Activated naive CD8-positive, alpha-beta T cell treated with anti-CD3 and anti-CD28 coated beads for 36 hours (primary cell): Measurements from ENCODE around the gene EIF2S3. TPM values are rescaled to one million over a fixed set of nuclear protein-coding genes. Genes with fewer than 3 reads are reported as not detected.

Source experiments
- DNase-seq: peaks from one replicate; pipeline ENCODE4 v3.0.0; 2021
- H3K27ac Mint-ChIP-seq: one replicate; pipeline ENCODE4 v1.8.0; 2022; ENCODE audit warnings: mild to moderate bottlenecking, moderate library complexity, mixed read lengths
- H3K27me3 Mint-ChIP-seq: one replicate; pipeline ENCODE4 v1.8.0; 2022; ENCODE audit warnings: mild to moderate bottlenecking, mixed read lengths
- H3K36me3 Mint-ChIP-seq: one replicate; pipeline ENCODE4 v1.8.0; 2021; ENCODE audit warnings: mild to moderate bottlenecking, mixed read lengths
- H3K4me1 Mint-ChIP-seq: one replicate; pipeline ENCODE4 v1.8.0; 2021; ENCODE audit warnings: mixed read lengths
- H3K4me3 Mint-ChIP-seq: one replicate; pipeline ENCODE4 v1.8.0; 2022; ENCODE audit warnings: mild to moderate bottlenecking, moderate library complexity, mixed read lengths
- H3K9me3 Mint-ChIP-seq: one replicate; pipeline ENCODE4 v1.8.0; 2022; ENCODE audit warnings: mixed read lengths
- total RNA-seq, 2 experiments: library from RNA; stranded (reverse); gene quantifications; one replicate each; pipeline ENCODE4 v1.2.3, GENCODE V29; 2021

EIF2S3 gene
- 100 to 1,000 TPM; 379 to 386 TPM for total RNA-seq

DNA sequence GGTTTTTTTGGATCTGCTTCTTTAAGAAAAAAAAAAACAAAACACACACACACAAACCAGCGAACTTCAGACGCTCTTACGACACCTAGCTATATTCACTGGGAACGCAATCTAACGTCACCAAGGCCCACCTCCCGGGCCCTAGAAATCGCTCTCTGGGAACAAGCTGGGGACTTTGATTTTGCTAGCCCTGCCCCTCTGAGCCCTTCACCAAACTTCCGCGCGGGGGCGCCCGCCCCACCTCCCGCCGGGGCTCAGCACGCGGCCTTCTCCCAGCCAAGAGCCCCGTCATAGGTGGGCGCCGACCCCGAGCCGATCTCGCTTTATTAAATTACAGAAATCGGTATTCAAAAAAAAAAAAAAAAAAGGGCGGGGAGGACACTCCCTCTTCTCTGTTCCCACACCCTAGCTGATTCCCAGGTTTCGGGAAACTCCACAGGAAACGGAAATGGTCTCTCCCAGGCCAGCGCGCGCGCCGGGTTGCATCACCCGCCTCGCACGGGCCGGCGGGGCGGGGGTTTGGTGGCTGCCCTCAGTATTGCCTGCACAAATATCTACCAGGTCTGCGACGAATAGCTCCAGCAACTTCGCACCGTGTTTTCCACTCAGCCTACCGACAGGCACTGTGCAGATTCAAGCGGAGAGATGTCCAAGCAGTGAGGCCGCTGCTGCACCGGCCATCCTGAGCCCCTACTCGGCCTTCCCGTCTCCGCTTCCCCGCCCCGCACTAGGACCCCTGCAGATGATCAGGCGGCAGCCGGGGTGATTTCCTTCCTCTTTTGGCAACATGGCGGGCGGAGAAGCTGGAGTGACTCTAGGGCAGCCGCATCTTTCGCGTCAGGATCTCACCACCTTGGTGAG lies at the start of gene EIF2S3:
TSS of gene EIF2S3 (plus strand) at position 775 of the 861 bp plus-strand sequence. CDS start at position 788, 13 bp downstream.
- Mint-ChIP-seq H3K4me1 (peaks cover 5% of the 10 kb centered on the region), H3K4me3 (no peak within 1 kb of the TSS), H3K36me3 (peaks cover 5% of the 10 kb centered on the region), H3K27ac (no peak within 1 kb of the TSS), H3K9me3 (no peaks in the 10 kb centered on the region), H3K27me3 (no peaks in the 10 kb centered on the region)
- DNase-seq = peak; percentile 87

DNA sequence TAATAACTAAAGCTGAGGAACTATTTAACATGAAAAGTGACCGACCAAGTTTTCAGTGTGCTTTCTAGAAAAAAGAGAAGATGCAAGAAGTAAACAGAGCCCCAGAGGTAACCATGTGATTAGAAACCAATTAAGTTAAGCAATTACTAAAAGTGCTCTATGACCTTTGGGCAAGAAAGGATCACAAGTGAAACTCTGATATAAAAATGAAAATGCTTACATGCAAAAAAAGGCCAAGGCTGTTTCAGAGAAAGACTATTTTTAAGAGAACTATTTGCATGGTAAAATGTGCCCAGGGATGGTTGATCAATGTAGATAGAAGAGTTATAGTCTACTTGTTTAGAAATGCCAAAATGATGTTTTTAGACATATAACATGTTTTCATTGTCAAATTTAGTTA lies 49.7 kb upstream of the EIF2S3 start:
- Mint-ChIP-seq H3K27me3 (no peaks in the 10 kb centered on the region), H3K27ac (peak overlapping the region; percentile 54), H3K36me3 (peaks cover 14% of the 10 kb centered on the region), H3K4me3 (no peak overlapping the region), H3K9me3 (no peaks in the 10 kb centered on the region), H3K4me1 (peaks cover 17% of the 10 kb centered on the region)
- DNase-seq = no peak

DNA sequence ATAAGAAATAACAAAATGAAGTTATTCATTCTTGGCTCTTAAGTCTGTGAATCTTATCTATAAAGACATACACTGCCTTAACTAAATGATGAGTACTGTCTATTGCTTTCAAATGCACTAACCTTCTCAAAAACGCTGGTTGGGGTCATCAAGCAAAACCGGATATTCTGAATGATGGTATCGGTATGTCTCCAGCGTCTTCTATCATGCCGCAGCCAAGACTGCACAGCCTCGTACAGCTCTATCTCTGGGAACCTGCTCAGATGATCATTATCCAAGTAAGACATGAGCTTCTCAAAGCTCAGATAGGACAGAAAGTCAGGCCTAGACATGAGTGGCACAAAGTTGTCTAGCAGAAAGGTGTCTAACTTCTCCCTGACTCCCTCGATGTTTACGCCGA lies 48.9 kb upstream of the EIF2S3 start:
- H3K36me3 Mint-ChIP-seq = peaks cover 21% of the 10 kb centered on the region
- H3K4me1 Mint-ChIP-seq = peaks cover 24% of the 10 kb centered on the region
- DNase-seq = no peak
- no peak overlapping the region for H3K4me3 Mint-ChIP-seq
- no peaks in the 10 kb centered on the region for H3K9me3 Mint-ChIP-seq
- no peaks in the 10 kb centered on the region for H3K27me3 Mint-ChIP-seq
- no peak overlapping the region for H3K27ac Mint-ChIP-seq

DNA sequence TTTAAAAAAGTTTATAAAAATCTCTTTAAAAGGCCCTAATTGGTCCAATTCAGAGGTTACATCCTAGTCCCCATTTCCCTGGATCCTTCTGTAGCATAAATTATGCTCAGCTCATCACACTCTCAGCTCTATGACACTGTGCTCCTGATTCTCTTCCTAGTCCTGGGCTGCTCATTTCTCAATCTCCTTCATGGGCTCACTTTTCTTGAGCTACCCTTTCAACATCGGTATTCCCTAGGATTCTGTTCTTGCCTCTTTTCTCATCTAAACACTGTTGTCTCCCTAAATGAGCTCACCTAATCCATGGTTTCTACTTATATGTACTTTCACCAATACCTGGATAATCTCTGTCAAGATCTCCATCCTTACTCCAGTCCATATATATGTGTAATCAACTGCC lies 42.5 kb upstream of the EIF2S3 start:
- Mint-ChIP-seq H3K27me3 (no peaks in the 10 kb centered on the region), H3K36me3 (peaks cover 22% of the 10 kb centered on the region), H3K27ac (no peak overlapping the region), H3K9me3 (no peaks in the 10 kb centered on the region), H3K4me3 (no peak overlapping the region), H3K4me1 (peaks cover 26% of the 10 kb centered on the region)
- no peak for DNase-seq

DNA sequence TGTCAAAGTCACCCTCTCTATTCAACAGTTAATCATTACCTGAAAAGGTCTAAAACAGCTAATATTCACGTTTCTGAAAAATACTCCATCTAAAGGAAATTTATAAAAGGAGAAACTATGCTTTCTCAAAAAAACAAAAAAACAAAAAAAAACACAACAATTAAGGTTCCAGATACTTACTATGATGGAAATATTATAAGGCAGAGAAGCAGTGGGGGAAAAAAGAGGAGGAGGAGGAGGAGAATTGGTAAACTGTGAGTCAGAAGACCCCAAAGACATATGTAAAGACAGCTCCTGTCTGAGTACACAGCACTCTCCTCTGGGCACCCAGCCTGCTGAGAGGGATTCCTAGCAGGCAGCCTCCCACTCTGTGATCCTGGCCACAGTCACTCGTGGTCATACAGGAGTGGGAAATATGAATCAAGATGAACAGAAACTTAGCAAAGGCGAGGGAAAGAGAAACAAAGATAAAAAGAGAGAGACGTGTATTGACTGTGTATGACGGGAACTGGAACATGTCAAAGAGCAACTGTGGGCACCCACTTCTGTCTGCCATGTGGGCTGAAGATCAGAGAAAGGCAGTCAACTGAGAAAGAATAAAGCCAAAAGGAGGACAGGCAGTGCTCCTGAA lies 40.3 kb upstream of the EIF2S3 start:
- DNase-seq = peak; percentile 53
- no peaks in the 10 kb centered on the region for H3K9me3 Mint-ChIP-seq
- peak overlapping the region; percentile 80 for H3K4me3 Mint-ChIP-seq
- H3K27me3 Mint-ChIP-seq = no peaks in the 10 kb centered on the region
- peak overlapping the region; percentile 92 for H3K27ac Mint-ChIP-seq
- H3K36me3 Mint-ChIP-seq = peaks cover 18% of the 10 kb centered on the region
- peaks cover 25% of the 10 kb centered on the region for H3K4me1 Mint-ChIP-seq

DNA sequence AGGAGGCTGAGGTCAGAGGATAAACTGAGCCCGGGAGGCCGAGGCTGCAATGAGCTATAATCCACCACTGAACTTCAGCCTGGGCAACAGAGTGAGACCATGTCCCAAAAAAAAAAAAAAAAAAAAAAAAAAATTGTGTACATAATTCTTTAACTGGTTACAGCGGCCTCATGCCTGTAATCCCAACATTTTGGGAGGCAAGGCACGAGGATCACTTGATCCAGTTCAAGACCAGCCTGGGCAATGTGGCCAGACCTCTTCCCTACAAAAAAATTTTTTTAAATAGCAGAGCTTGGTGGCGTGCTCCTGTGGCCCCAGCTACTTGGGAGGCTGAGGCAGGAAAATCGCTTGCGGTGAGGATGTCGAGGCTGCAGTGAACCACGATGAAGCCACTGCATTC lies 37.1 kb upstream of the EIF2S3 start:
- no peaks in the 10 kb centered on the region for H3K27me3 Mint-ChIP-seq
- no peaks in the 10 kb centered on the region for H3K9me3 Mint-ChIP-seq
- no peak for DNase-seq
- H3K36me3 Mint-ChIP-seq = peaks cover 13% of the 10 kb centered on the region
- H3K4me1 Mint-ChIP-seq = peaks cover 36% of the 10 kb centered on the region
- H3K4me3 Mint-ChIP-seq = no peak overlapping the region
- H3K27ac Mint-ChIP-seq = no peak overlapping the region

DNA sequence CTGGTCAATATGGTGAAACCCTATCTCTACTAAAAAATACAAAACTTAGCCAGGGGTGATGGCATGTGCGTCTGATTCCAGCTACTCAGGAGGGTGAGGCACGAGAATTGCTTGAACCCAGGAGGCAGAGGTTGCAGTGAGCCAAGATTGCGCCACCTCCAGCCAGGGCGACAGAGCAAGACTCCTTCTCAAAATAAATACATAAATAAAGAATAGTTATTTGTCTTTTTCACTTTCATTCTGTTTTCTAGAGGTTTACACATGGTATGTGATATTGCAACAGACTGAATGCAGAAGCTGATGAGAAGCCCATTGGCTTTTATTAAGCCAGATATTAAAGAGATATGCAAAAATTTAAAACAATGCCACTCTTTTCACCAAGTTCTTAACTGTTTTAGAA lies 35.9 kb upstream of the EIF2S3 start:
- no peaks in the 10 kb centered on the region for H3K27me3 Mint-ChIP-seq
- H3K4me1 Mint-ChIP-seq = peaks cover 39% of the 10 kb centered on the region
- H3K4me3 Mint-ChIP-seq = no peak overlapping the region
- H3K27ac Mint-ChIP-seq = no peak overlapping the region
- H3K36me3 Mint-ChIP-seq = peaks cover 17% of the 10 kb centered on the region
- no peak for DNase-seq
- H3K9me3 Mint-ChIP-seq = no peaks in the 10 kb centered on the region

DNA sequence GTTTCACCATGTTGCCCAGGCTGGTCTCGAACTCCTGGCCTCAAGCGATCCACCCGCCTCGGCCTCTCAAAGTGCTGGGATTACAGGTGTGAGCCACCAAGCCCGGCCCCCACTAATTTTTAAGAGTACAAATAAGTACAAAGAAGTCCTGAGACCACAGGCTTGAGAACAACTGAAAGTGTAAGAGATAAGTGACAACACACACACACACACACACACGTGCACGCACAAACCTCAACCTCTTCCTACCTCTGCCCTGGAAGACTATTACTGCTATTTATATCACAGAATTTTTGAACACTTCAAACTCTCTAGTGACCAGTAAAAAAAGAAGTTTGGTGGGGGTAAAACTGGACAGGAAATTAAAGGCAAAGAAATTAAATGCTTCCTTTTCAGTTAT lies 35.3 kb upstream of the EIF2S3 start:
- Mint-ChIP-seq H3K4me1 (peaks cover 36% of the 10 kb centered on the region), H3K9me3 (no peaks in the 10 kb centered on the region), H3K4me3 (no peak overlapping the region), H3K27me3 (no peaks in the 10 kb centered on the region), H3K27ac (peak overlapping the region; percentile 65), H3K36me3 (peaks cover 14% of the 10 kb centered on the region)
- peak; percentile 5 for DNase-seq

DNA sequence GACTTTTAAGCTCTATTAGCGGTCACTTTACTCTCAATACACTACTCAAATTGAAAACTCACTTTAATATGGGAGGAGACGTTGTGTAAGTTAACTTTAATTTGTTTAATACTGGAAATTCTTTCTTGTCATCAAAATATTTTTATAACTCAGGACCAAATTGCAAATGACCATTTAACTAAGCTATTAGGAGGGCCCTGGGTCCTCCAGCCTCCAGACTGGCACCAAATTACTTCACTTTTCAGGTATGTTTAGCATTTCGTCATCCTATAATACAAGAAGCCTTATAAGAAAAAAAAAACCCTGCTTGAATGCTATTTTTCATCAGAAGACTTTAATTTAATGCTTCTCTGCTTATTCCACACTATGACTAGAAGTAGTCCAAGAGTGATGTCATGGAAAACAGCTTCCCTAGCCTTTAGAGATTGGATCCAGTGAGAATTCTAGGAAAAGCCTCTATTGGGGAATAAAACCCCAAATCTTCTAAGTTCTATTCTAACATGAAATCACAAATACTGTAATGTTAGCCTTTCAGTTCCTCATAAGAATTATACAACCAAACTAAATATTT lies 34.4 kb upstream of the EIF2S3 start:
- Mint-ChIP-seq H3K4me1 (peaks cover 29% of the 10 kb centered on the region), H3K27ac (peak overlapping the region; percentile 60), H3K9me3 (no peaks in the 10 kb centered on the region), H3K4me3 (peak overlapping the region; percentile 48), H3K27me3 (no peaks in the 10 kb centered on the region), H3K36me3 (peaks cover 14% of the 10 kb centered on the region)
- DNase-seq = no peak

DNA sequence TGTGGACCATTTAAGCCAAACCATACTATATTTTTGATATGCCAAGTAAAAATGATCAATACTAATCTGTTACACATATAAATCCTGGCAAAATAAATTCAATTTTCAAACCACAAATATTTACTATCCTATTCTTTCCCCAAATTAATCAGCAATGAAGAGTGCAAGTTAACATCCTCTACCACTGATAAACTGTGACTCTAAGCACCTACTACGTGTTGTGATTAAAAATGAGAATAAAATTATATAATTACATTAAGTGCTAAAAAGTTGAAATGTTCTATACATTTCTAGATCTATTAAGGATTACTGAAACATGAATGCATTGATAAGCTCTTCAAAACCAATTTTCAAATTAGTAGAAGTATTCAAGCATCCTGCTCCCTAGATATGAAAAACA lies 31.2 kb upstream of the EIF2S3 start:
- Mint-ChIP-seq H3K4me1 (peaks cover 27% of the 10 kb centered on the region), H3K36me3 (peaks cover 14% of the 10 kb centered on the region), H3K9me3 (no peaks in the 10 kb centered on the region), H3K27ac (peak overlapping the region; percentile 63), H3K4me3 (peak overlapping the region; percentile 88), H3K27me3 (no peaks in the 10 kb centered on the region)
- no peak for DNase-seq

DNA sequence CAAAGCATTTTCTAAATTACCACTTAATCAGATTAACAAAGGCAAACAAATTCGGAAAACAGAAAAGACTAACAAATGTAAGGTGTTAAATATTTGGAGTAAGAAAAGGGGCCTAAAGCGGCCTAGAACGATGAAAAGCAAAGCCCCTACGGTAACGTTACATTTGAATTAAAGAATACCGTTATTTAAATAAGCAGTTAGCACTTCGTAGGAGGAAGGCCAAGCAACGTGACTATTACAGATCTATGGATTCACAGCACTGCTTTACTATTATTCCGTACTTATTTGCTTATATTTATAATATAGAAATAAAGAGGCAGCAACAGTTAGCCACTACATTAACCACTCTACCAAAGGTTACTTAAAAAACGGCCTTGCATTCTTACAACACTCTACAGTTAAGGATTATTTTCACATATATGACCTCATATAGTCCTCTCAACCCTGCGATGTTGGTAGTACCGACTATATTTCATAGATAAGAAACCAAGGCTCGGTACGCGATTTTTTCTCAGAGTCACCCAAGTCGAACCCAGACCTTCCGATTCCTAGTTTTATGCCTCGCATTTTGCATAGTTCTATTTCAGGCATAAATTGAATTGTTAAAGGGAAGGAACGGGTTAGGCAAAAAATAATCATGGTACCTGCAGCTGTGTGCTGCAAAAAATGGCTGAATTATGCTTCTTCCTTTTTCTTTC lies 30.6 kb upstream of the EIF2S3 start:
- peak overlapping the region; percentile 88 for H3K4me3 Mint-ChIP-seq
- no peaks in the 10 kb centered on the region for H3K9me3 Mint-ChIP-seq
- peak overlapping the region; percentile 81 for H3K27ac Mint-ChIP-seq
- H3K36me3 Mint-ChIP-seq = peaks cover 14% of the 10 kb centered on the region
- no peak for DNase-seq
- H3K27me3 Mint-ChIP-seq = no peaks in the 10 kb centered on the region
- peaks cover 27% of the 10 kb centered on the region for H3K4me1 Mint-ChIP-seq

DNA sequence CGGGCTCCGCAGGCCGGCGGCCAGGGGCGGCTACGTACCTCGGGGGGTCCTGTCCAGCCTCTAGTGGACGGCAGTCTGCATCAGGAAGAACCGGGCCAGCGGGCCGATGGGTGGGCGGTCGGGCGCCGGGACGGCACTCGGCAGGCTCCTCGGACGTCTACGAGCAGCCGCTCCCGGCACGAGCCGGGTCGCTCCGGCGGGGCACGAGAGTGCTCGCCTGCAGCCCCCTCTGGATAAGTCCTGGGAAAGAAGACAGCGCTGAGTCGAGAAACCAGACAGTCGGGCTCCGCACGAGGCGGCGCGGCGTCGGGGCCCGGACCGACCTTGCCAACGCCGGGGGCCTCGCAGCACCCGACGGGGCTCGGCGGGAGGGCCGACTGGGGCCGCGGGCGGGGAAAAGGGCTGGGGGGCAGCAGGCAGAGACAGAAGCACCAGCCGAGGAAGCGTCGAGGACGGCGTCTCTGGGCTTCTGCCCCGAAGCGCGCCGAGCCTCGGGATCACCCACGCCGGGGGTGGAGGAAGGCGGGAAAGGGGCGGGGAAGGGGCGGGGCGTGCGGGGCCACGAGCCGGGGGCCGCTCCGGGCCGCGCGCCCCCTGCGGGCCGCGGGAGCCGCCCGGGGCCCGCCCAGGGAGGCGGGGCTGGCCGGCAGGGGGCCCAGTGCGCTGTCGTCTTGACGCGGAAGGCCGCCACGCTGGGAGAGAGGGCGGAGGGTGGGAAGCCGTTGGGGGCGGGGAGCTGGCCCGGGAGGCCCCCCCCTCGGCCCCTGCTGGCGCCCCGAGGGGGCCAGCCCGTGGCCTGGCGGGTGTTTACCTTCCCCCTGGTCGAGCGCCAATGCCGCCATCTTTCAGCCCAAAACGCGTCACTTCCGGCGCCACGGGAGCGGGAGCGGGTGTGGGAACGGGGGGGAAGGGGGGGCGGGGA lies 29.7 kb upstream of the EIF2S3 start:
- Mint-ChIP-seq H3K9me3 (no peaks in the 10 kb centered on the region), H3K4me3 (peak overlapping the region; percentile 83), H3K4me1 (peaks cover 22% of the 10 kb centered on the region), H3K36me3 (peaks cover 10% of the 10 kb centered on the region), H3K27me3 (no peaks in the 10 kb centered on the region), H3K27ac (no peak overlapping the region)
- DNase-seq = peak; percentile 88

DNA sequence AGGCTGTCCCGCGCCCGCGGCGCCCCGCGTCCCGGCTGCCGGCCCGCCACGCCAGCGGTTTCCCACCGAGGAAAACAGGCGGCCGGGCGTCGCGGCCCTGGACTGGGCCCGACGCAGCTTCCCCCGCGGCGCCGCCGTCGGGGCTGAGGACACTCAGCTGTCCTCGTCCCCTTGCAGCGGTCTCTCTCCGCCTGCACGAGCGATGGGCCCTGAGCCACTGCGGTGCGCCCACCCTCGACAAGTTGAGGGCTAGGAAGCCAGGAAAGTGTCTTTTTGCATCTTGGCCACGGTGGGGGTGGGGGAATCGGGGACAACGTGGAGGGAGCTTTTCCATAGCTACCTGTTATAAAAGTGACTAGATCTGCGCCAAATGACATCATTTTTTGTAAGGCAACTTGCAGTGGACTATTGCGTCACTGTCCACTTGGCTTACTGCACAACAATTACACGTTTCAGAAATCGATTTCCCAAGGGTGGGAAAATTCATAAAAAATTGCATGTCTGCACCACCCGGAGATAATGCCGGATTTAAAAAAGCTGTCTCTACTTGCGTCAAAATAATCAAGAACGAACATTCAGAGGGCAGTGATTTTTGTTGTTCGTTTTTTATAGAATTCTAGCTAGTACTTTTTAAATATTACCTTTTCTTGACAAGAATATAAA lies 28.9 kb upstream of the EIF2S3 start:
- peaks cover 16% of the 10 kb centered on the region for H3K4me1 Mint-ChIP-seq
- H3K9me3 Mint-ChIP-seq = no peaks in the 10 kb centered on the region
- H3K27me3 Mint-ChIP-seq = no peaks in the 10 kb centered on the region
- H3K36me3 Mint-ChIP-seq = peaks cover 9% of the 10 kb centered on the region
- peak overlapping the region; percentile 92 for H3K27ac Mint-ChIP-seq
- H3K4me3 Mint-ChIP-seq = peak overlapping the region; percentile 84
- no peak for DNase-seq

DNA sequence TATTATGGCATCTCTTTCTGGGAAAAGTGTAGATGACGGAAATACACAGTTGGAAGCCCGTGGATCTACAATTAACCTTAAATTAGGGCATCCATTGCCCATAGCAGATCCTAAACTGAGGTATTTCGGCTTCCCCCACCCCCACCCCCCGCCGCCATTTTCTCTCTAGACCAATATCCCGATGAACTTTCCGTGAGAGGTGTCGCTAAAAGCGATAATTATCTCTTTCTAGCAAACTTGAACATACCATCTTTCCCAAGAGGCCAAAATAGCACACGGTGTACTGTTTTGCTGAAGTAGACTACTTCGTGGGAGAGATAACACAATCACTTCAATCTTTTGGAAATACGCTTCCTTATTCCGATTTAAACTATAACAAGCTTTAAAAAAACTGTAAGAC lies 28.3 kb upstream of the EIF2S3 start:
- peak overlapping the region; percentile 92 for H3K27ac Mint-ChIP-seq
- peaks cover 10% of the 10 kb centered on the region for H3K4me1 Mint-ChIP-seq
- no peak for DNase-seq
- no peaks in the 10 kb centered on the region for H3K27me3 Mint-ChIP-seq
- no peaks in the 10 kb centered on the region for H3K9me3 Mint-ChIP-seq
- peaks cover 9% of the 10 kb centered on the region for H3K36me3 Mint-ChIP-seq
- H3K4me3 Mint-ChIP-seq = peak overlapping the region; percentile 84
